Pancreas (tissue), 10 donors: ENCODE results near the gene FAM114A2. TPM values are rescaled to one million over a fixed set of nuclear protein-coding genes. Genes with fewer than 3 reads are reported as not detected.

Experiments used
- ATAC-seq, 4 donors: fragments of 200-7000 bp; cut with Tn5 transposase; one replicate each; pipeline versions ENCODE4 v1.8.0 to v1.9.1; 2020; ENCODE audit warnings: mild to moderate bottlenecking in 4 of 4, moderate library complexity in 4 of 4
- DNase-seq, 6 donors: peaks; one replicate each; pipeline ENCODE4 v3.0.0-alpha.2; 2020
- FAIRE-seq: peaks from 2 replicates; lab custom pipeline; 2012; peaks lifted over from hg19 to GRCh38; lab: Jason Lieb, UNC
- H3K27ac ChIP-seq, 4 donors: fragments of 200-600 bp; sonication (generic); 1 replicate in 3 of 4; 2 replicates in 1 of 4; pipeline versions ENCODE4 v1.5.0 to v1.8.0; 2020
- H3K27me3 ChIP-seq, 4 donors: fragments of 200-600 bp; one replicate each; pipeline ENCODE4 v1.8.0; 2021
- H3K36me3 ChIP-seq, 3 donors: fragments of 200-600 bp; sonication (generic) in 1 of 3; one replicate each; pipeline versions ENCODE4 v1.5.0 to v1.8.0; 2020 to 2021
- H3K4me1 ChIP-seq, 3 donors: fragments of 200-600 bp; one replicate each; pipeline ENCODE4 v1.8.0; 2021
- H3K4me3 ChIP-seq, 4 donors: fragments of 200-600 bp; sonication (generic) in 2 of 4; one replicate each; pipeline versions ENCODE4 v1.5.0 to v1.8.0; 2020 to 2021
- H3K9me3 ChIP-seq, 4 donors: fragments of 200-600 bp; one replicate each; pipeline ENCODE4 v1.8.0; 2021
- WGBS, 2 donors: extraction: QIAGEN DNeasy Blood & Tissue Kit; methylation state at CpG; one replicate each; pipeline ENCODE4 v1.1.7; 2013; 5-methylcytosine and 5-hydroxymethylcytosine counted together
- intact Hi-C, 3 donors: fragments of 100-400 bp; cut with DNase I; formaldehyde crosslinking; loops; one replicate each; pipeline versions ENCODE4 v1.11.1 to v1.14.2; 2022
- polyA plus RNA-seq, 2 donors: library from polyadenylated mRNA; stranded (reverse); fragments of 200-250 nt; gene quantifications; one replicate each; pipeline ENCODE4 v1.2.3, GENCODE V29; 2013
- total RNA-seq, 6 donors: library from RNA; stranded (reverse); fragmentation: NEBNext Ultra II Directional in 4 of 6; extraction: Animal tissue kit (Norgen Biotek cat#: 25700) in 4 of 6; gene quantifications; one replicate each; pipeline versions ENCODE4 v1.2.1 to v1.2.4, GENCODE V29; 2021 to 2023
- TF ChIP-seq, protein P1 (sequence below), 4 donors: fragments of 200-600 bp; sonication (generic) in 3 of 4; IDR thresholded peaks; one replicate each; pipeline versions ENCODE4 v1.5.0 to v1.8.0; 2021; ENCODE audit warnings: antibody characterized with exemption in 4 of 4
- donor health status: healthy with polysubstance abuse.
- donor health status: DM: no; HTN: no; CAD: no; lungs with moderate emphysema.
- donor health status: DM: no; HTN: no; CAD: no.
- donor health status: control.
- donor health status: control.
- donor health status: Bipolar disorder and iron deficiency.
- donor health status: DM: yes; HTN: yes; CAD: no.
- donor health status: DM: no; HTN: no; CAD: no.
- donor health status: DM: no; HTN: no; CAD: no.
- donor health status: DM: yes; HTN: yes; CAD: no.

FAM114A2 gene
- total and polyA plus RNA-seq, 8 donors: 7.2 to 37.2 (median 22.1) TPM

DNA sequence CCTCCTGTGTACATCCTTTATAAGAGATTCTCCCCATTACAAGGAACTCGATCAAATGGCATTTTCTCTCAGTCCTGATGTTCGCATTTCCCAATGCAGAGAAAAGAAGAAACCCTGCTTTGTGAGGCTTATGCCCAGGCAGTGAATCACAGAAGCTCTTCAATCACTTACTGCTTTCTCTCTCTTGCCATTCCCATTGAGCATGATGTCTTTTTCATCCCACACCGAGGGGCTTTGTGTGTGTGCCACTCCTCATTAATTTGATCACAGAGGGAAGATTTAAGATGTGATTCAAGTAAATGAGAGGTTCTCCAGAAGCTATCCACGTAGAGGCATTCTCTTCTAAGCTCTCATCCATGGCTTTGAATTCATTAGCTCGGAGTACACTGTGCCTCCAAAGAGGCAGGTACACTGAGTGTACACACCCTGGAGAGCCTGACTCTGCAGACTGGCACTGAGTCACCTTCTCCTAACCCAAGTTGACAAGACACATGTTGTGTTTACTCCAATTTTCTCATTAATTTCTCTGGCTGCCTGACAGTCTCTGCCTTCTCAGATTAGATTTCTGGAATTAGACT lies 45.4 kb upstream of the FAM114A2 start:
- TF ChIP-seq, protein P1, sequence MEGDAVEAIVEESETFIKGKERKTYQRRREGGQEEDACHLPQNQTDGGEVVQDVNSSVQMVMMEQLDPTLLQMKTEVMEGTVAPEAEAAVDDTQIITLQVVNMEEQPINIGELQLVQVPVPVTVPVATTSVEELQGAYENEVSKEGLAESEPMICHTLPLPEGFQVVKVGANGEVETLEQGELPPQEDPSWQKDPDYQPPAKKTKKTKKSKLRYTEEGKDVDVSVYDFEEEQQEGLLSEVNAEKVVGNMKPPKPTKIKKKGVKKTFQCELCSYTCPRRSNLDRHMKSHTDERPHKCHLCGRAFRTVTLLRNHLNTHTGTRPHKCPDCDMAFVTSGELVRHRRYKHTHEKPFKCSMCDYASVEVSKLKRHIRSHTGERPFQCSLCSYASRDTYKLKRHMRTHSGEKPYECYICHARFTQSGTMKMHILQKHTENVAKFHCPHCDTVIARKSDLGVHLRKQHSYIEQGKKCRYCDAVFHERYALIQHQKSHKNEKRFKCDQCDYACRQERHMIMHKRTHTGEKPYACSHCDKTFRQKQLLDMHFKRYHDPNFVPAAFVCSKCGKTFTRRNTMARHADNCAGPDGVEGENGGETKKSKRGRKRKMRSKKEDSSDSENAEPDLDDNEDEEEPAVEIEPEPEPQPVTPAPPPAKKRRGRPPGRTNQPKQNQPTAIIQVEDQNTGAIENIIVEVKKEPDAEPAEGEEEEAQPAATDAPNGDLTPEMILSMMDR (IDR thresholded peaks at IDR 0.05): no peak

DNA sequence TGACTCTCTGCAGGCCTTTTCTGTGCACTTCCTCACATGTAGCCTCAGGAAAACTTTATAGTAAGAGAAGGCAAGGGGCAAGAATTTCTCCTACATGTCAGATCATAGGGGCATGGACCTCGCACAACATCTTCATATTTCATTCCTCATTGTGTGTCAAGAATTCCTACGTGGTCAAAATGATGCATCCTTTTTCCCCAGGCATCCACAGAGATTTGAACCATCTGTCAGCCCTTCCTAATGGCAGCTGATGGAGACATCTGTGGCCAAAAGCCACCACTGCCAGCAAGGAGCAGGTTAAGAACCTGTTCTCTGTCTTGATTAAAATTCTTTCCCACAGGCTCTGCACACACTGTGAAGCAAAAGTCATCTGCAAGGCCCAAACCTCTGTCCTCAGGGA lies 42.5 kb upstream of the FAM114A2 start:
- FAIRE-seq (no peak), ATAC-seq (no peak), DNase-seq (no peak)
- WGBS, 2 donors: 77 to 81% methylated on average over 2 of the region's 2 CpGs
- TF ChIP-seq, protein P1 (IDR thresholded peaks at IDR 0.05): no peak
- Histone ChIP-seq H3K36me3 (no peaks in the 10 kb centered on the region), H3K27me3 (no peaks in the 10 kb centered on the region), H3K4me3 (no peak overlapping the region), H3K9me3 (no peaks in the 10 kb centered on the region), H3K4me1 (peaks cover 5 to 14% (median 11%) of the 10 kb centered on the region in 3 donors), H3K27ac (no peak overlapping the region)
- intact Hi-C loops: no loop called here

More for the DNA sequence above, 45.4 kb upstream of the FAM114A2 start:
- no peaks in the 10 kb centered on the region for H3K9me3 ChIP-seq
- H3K4me1 ChIP-seq: no peaks in the 10 kb centered on the region
- FAIRE-seq (no peak), ATAC-seq (no peak), DNase-seq (no peak)
- H3K4me3 ChIP-seq: no peak overlapping the region
- H3K27ac ChIP-seq: no peak overlapping the region
- H3K36me3 ChIP-seq: no peaks in the 10 kb centered on the region
- no peaks in the 10 kb centered on the region for H3K27me3 ChIP-seq
- intact Hi-C loops: no loop called here
- WGBS, 2 donors: 86% methylated on average over 5 of the region's 5 CpGs

DNA sequence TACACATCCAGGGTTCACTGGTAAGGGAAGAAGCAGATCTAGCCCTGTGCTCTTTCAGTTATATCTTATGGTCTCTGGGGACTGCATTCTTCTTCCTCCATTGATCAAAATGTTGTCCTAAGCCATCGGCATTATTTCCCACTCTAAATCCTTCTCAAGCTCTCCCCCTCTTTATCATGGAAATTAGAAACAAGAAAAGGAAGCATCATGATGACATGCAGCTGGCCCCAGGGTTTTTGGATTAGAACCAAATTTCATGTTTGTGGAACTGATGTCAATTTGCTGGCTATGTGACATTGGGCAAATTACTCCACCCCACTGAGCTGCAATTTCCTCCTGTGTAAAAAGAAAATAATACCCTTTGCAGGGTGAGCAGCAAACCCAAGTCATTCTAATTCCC lies 39.6 kb upstream of the FAM114A2 start:
- FAIRE-seq: no peak
- Histone ChIP-seq H3K27me3 (no peaks in the 10 kb centered on the region), H3K4me1 (peaks cover 5 to 14% (median 11%) of the 10 kb centered on the region in 3 donors), H3K9me3 (no peaks in the 10 kb centered on the region), H3K36me3 (no peaks in the 10 kb centered on the region), H3K4me3 (no peak overlapping the region), H3K27ac (no peak overlapping the region)
- TF ChIP-seq, protein P1 (IDR thresholded peaks at IDR 0.05): no peak
- intact Hi-C loops: loop anchor here in 1 of 3 donors (10.0 kb wide), 1 partner anchor 107 kb away; no protein-coding TSS in a partner anchor
- WGBS, 2 donors: 29 to 54% methylated on average over 1 of the region's 1 CpG
- no peak for DNase-seq
- peak in 3 of 4 donors; percentile 29 to 56 (median 49) for ATAC-seq

DNA sequence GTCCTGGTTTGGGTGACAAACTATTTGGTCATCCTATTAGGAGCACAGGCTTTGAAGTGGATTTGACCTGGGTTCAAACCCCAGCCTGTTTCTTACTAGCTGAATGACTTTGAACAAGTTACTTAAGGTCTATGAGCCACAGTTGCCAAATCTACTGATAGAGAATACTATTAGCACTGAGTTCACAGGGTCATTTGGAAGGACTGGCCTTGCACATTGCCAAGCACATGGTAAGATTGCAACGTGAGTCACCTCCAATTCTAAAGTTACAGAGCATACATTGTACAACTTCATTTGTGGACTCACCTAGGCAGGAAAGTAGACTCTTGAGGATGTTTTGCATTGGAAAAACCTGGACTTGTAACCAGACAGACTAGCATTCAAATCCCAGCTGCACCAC lies 39.0 kb upstream of the FAM114A2 start:
- peaks cover 5 to 14% (median 11%) of the 10 kb centered on the region in 3 donors for H3K4me1 ChIP-seq
- intact Hi-C loops: loop anchor here in 1 of 3 donors (10.0 kb wide), 1 partner anchor 107 kb away; no protein-coding TSS in a partner anchor
- ATAC-seq (peak; percentile 93 to 98 (median 96)), FAIRE-seq (no peak), DNase-seq (peak in 3 of 6 donors; percentile 28 to 69 (median 30))
- H3K9me3 ChIP-seq: no peaks in the 10 kb centered on the region
- no peak overlapping the region for H3K4me3 ChIP-seq
- no peak overlapping the region for H3K27ac ChIP-seq
- no peaks in the 10 kb centered on the region for H3K27me3 ChIP-seq
- WGBS, 2 donors: 4 to 11% methylated on average over 1 of the region's 1 CpG
- TF ChIP-seq, protein P1 (IDR thresholded peaks at IDR 0.05): no peak
- H3K36me3 ChIP-seq: no peaks in the 10 kb centered on the region
